Neural cell (in vitro differentiated cells): ENCODE data around the gene SUGCT. TPM values are rescaled to one million over a fixed set of nuclear protein-coding genes. Genes with fewer than 3 reads are reported as not detected.

Experiments used
- H2AFZ ChIP-seq: fragments of 200-600, 300-800 bp; sonication (generic), shearing (Covaris generic); 2 replicates; pipeline ENCODE4 v1.6.0; 2014; ENCODE audit warnings: low read depth, mild to moderate bottlenecking, antibody characterized with exemption, low read length, moderate library complexity
- H3F3A ChIP-seq: fragments of 200-600 bp; shearing (Covaris generic); 2 replicates; pipeline ENCODE4 v1.6.1; 2016; ENCODE audit warnings: mild to moderate bottlenecking, moderate library complexity, mixed read lengths, antibody characterized with exemption, low read length; ENCODE audit not compliant: insufficient read depth, poor library complexity, severe bottlenecking
- H3K27ac ChIP-seq: fragments of 200-600, 300-800 bp; sonication (generic), shearing (Covaris generic); 2 replicates; pipeline ENCODE4 v1.5.1; 2014; ENCODE audit warnings: mild to moderate bottlenecking, low read length, moderate library complexity
- H3K27me3 ChIP-seq: fragments of 300-800, 200-600 bp; sonication (generic), shearing (Covaris generic); 2 replicates; pipeline ENCODE4 v1.6.0; 2014; ENCODE audit warnings: mild to moderate bottlenecking, low read depth, low read length, moderate library complexity; ENCODE audit not compliant: insufficient read depth
- H3K36me3 ChIP-seq: fragments of 300-800, 200-600 bp; sonication (generic), shearing (Covaris generic); 2 replicates; pipeline ENCODE4 v1.5.1; 2014; ENCODE audit warnings: mild to moderate bottlenecking, antibody characterized with exemption, low read length, moderate library complexity; ENCODE audit not compliant: insufficient read depth
- H3K4me2 ChIP-seq: fragments of 300-800, 200-600 bp; sonication (generic), shearing (Covaris generic); 2 replicates; pipeline ENCODE4 v1.6.0; 2014; ENCODE audit warnings: mild to moderate bottlenecking, low read length
- H3K4me3 ChIP-seq: fragments of 300-800, 200-600 bp; sonication (generic), shearing (Covaris generic); 2 replicates; pipeline ENCODE4 v1.5.1; 2014; ENCODE audit warnings: mild to moderate bottlenecking, low read length, moderate library complexity
- H3K79me2 ChIP-seq: fragments of 200-600 bp; shearing (Covaris generic); replicated peaks from 2 replicates; pipeline ENCODE4 v1.6.0; 2014; ENCODE audit warnings: mild to moderate bottlenecking, low read length, moderate library complexity; ENCODE audit not compliant: insufficient read depth
- H3K9ac ChIP-seq: fragments of 300-800, 200-600 bp; sonication (generic), shearing (Covaris generic); 2 replicates; pipeline ENCODE4 v1.6.1; 2016; ENCODE audit warnings: mild to moderate bottlenecking, low read length, mixed read lengths
- H3K9me2 ChIP-seq: fragments of 200-600 bp; shearing (Covaris generic); 2 replicates; pipeline ENCODE4 v1.6.1; 2016; ENCODE audit warnings: mild to moderate bottlenecking, low read length, mixed read lengths; ENCODE audit not compliant: insufficient read depth
- H3K9me3 ChIP-seq: fragments of 200-600, 300-800 bp; sonication (generic), shearing (Covaris generic); 2 replicates; pipeline ENCODE4 v1.6.1; 2016; ENCODE audit warnings: mild to moderate bottlenecking, mixed run types, low read length, moderate library complexity, mixed read lengths
- H4K20me1 ChIP-seq: fragments of 200-600 bp; shearing (Covaris generic); 2 replicates; pipeline ENCODE4 v1.6.1; 2016; ENCODE audit warnings: mild to moderate bottlenecking, mixed run types; ENCODE audit not compliant: insufficient read depth
- CTCF ChIP-seq: fragments of 450-650 bp; IDR thresholded peaks from 2 replicates; pipeline ENCODE4 v1.5.1; 2014; ENCODE audit warnings: antibody characterized with exemption, mild to moderate bottlenecking, moderate library complexity; ENCODE audit not compliant: poor library complexity, severe bottlenecking
- EP300 ChIP-seq: fragments of 450-650 bp; conservative IDR thresholded peaks from 2 replicates; pipeline ENCODE4 v1.6.1; 2014; ENCODE audit warnings: antibody characterized with exemption, mild to moderate bottlenecking, moderate library complexity; ENCODE audit not compliant: poor library complexity, severe bottlenecking
- EZH2 ChIP-seq: fragments of 200-600, 300-800 bp; shearing (Covaris generic), sonication (generic); IDR thresholded peaks from 2 replicates; pipeline ENCODE4 v1.6.1; 2014; ENCODE audit warnings: antibody characterized with exemption, low read length, borderline replicate concordance, mild to moderate bottlenecking; ENCODE audit not compliant: insufficient read depth, poor library complexity, severe bottlenecking
- MXI1 ChIP-seq: fragments of 450-650 bp; conservative IDR thresholded peaks from 2 replicates; pipeline ENCODE4 v1.6.1; 2014; ENCODE audit warnings: antibody characterized with exemption, mild to moderate bottlenecking; ENCODE audit not compliant: poor library complexity, severe bottlenecking
- POLR2AphosphoS5 ChIP-seq: IDR thresholded peaks from 2 replicates; pipeline ENCODE4 v1.6.1; 2012
- RAD21 ChIP-seq: fragments of 450-650 bp; conservative IDR thresholded peaks from 2 replicates; pipeline ENCODE4 v1.6.1; 2014; ENCODE audit warnings: antibody characterized with exemption, mild to moderate bottlenecking, moderate library complexity
- SMC3 ChIP-seq: fragments of 450-650 bp; conservative IDR thresholded peaks from 2 replicates; pipeline ENCODE4 v1.6.1; 2014; ENCODE audit warnings: antibody characterized with exemption, mild to moderate bottlenecking, moderate library complexity; ENCODE audit not compliant: poor library complexity
- TAF1 ChIP-seq: IDR thresholded peaks from 2 replicates; pipeline ENCODE4 v1.6.1; 2012; ENCODE audit warnings: low read depth
- polyA plus RNA-seq: library from polyadenylated mRNA; depleted of rRNA; stranded (reverse); fragments of >200 nt; gene quantifications from 2 replicates; pipeline ENCODE4 v1.2.3, GENCODE V29; 2014
- TF ChIP-seq, protein P1 (sequence below): IDR thresholded peaks from 2 replicates; pipeline ENCODE4 v1.6.1; 2012; ENCODE audit warnings: borderline replicate concordance

SUGCT gene
- polyA plus RNA-seq, 1 donor from 2014 or later = not detected

GRCh38 chr7:40544871-40545303 is 410.1 kb downstream of the SUGCT start:
- Histone ChIP-seq H3K9ac (no peak overlapping the region), H3K27ac (no peak overlapping the region), H3K27me3 (no peaks in the 10 kb centered on the region), H3K4me2 (no peak overlapping the region), H3K79me2 (no peaks in the 10 kb centered on the region), H3K36me3 (no peaks in the 10 kb centered on the region), H2AFZ (no peak overlapping the region), H3F3A (no peaks in the 10 kb centered on the region), H3K9me3 (no peaks in the 10 kb centered on the region), H3K4me3 (no peak overlapping the region), H4K20me1 (no peaks in the 10 kb centered on the region), H3K9me2 (no peaks in the 10 kb centered on the region)
- TF ChIP-seq EZH2 = no peak
- TF ChIP-seq TAF1 = no peak
- no peak for TF ChIP-seq EP300
- TF ChIP-seq MXI1 = no peak
- no peak for TF ChIP-seq RAD21
- no peak for TF ChIP-seq CTCF
- TF ChIP-seq, protein P1, sequence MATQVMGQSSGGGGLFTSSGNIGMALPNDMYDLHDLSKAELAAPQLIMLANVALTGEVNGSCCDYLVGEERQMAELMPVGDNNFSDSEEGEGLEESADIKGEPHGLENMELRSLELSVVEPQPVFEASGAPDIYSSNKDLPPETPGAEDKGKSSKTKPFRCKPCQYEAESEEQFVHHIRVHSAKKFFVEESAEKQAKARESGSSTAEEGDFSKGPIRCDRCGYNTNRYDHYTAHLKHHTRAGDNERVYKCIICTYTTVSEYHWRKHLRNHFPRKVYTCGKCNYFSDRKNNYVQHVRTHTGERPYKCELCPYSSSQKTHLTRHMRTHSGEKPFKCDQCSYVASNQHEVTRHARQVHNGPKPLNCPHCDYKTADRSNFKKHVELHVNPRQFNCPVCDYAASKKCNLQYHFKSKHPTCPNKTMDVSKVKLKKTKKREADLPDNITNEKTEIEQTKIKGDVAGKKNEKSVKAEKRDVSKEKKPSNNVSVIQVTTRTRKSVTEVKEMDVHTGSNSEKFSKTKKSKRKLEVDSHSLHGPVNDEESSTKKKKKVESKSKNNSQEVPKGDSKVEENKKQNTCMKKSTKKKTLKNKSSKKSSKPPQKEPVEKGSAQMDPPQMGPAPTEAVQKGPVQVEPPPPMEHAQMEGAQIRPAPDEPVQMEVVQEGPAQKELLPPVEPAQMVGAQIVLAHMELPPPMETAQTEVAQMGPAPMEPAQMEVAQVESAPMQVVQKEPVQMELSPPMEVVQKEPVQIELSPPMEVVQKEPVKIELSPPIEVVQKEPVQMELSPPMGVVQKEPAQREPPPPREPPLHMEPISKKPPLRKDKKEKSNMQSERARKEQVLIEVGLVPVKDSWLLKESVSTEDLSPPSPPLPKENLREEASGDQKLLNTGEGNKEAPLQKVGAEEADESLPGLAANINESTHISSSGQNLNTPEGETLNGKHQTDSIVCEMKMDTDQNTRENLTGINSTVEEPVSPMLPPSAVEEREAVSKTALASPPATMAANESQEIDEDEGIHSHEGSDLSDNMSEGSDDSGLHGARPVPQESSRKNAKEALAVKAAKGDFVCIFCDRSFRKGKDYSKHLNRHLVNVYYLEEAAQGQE = no peak
- TF ChIP-seq POLR2AphosphoS5 = no peak
- no peak for TF ChIP-seq SMC3

DNA sequence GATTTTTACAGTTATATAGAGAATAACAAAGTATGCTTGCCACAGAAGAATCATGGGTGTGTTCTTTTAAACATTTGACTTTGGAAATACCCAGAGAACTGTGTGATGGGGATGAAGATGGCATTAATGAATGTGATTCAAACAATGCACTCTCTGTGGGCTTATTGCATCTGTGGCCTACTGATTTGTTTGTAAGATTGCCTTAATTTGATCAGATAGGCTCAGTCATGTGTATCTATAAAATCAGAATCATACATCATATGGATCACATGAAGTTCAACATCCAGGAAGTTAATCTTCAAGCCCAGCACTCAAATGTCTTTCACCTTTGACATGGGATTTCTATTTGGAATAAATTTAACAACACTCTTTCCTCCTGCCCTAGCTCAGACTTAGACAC is 410.9 kb downstream of the SUGCT start:
- no peak for TF ChIP-seq RAD21
- Histone ChIP-seq H3K9me3 (no peaks in the 10 kb centered on the region), H3K9me2 (no peaks in the 10 kb centered on the region), H2AFZ (no peak overlapping the region), H3K4me2 (no peak overlapping the region), H4K20me1 (no peaks in the 10 kb centered on the region), H3K27ac (no peak overlapping the region), H3K27me3 (no peaks in the 10 kb centered on the region), H3F3A (no peaks in the 10 kb centered on the region), H3K36me3 (no peaks in the 10 kb centered on the region), H3K9ac (no peak overlapping the region), H3K4me3 (no peak overlapping the region), H3K79me2 (no peaks in the 10 kb centered on the region)
